ENCODE measurements around the gene ZNF547.
"Not testable (repeated sequence)": the region's sequence is repeated elsewhere in the genome, so short reads cannot be mapped to it uniquely, and the experiment has no call there.

The ZNF547 gene

DNA sequence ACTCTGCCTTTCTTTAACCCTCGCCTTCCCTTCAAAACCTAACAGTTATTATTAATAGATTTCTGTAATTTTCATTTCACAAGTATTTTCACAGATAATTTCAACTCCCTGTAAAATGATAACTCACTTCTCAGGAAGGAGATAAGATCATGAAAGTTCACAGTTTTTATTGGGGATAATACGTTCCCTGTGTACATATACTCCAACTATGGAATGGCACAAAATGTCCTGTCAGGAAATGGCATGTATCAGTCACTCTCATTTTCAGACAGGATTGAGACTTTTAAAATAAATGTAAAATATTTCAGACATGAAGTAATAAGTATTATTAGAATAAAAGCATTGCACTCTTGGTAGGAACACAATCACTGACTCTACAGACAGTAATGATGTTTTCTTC lies 932 bp upstream of the ZNF547 start:
- Histone ChIP-seq H3K4me2 (ENCODE audit: low read length) (peak overlapping the region; percentile 60), H3K4me3 (ENCODE audit: low read length) (peak overlapping the region; percentile 65), H3K9me2 (replicated peaks; ENCODE audit: control insufficient read depth, low read length) (no peaks in the 10 kb centered on the region), H3K4me1 (ENCODE audit: control insufficient read depth, low read length) (peaks cover 13% of the 10 kb centered on the region), H3F3A (ENCODE audit: control insufficient read depth, insufficient read depth) (peaks cover 7% of the 10 kb centered on the region), H3K36me3 (ENCODE audit: control insufficient read depth, low read length) (no peaks in the 10 kb centered on the region), H4K20me1 (ENCODE audit: control insufficient read depth, insufficient read depth, low read depth, low read length) (no peaks in the 10 kb centered on the region), H3K79me2 (ENCODE audit: control insufficient read depth, low read length) (no peaks in the 10 kb centered on the region), H3K27me3 (ENCODE audit: control insufficient read depth, low read length) (no peaks in the 10 kb centered on the region), H3K9me3 (ENCODE audit: control insufficient read depth, insufficient read depth, low read length) (peaks cover 39% of the 10 kb centered on the region), H3K27ac (ENCODE audit: low read depth, low read length) (no peak overlapping the region)
- TF ChIP-seq EZH2phosphoT487 (IDR thresholded peaks at IDR 0.05; ENCODE audit: borderline replicate concordance, low read length) = no peak
- TF ChIP-seq, protein P1, sequence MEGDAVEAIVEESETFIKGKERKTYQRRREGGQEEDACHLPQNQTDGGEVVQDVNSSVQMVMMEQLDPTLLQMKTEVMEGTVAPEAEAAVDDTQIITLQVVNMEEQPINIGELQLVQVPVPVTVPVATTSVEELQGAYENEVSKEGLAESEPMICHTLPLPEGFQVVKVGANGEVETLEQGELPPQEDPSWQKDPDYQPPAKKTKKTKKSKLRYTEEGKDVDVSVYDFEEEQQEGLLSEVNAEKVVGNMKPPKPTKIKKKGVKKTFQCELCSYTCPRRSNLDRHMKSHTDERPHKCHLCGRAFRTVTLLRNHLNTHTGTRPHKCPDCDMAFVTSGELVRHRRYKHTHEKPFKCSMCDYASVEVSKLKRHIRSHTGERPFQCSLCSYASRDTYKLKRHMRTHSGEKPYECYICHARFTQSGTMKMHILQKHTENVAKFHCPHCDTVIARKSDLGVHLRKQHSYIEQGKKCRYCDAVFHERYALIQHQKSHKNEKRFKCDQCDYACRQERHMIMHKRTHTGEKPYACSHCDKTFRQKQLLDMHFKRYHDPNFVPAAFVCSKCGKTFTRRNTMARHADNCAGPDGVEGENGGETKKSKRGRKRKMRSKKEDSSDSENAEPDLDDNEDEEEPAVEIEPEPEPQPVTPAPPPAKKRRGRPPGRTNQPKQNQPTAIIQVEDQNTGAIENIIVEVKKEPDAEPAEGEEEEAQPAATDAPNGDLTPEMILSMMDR (IDR thresholded peaks at IDR 0.05; ENCODE audit: low read depth, low read length, poor library complexity, severe bottlenecking) = no peak

DNA sequence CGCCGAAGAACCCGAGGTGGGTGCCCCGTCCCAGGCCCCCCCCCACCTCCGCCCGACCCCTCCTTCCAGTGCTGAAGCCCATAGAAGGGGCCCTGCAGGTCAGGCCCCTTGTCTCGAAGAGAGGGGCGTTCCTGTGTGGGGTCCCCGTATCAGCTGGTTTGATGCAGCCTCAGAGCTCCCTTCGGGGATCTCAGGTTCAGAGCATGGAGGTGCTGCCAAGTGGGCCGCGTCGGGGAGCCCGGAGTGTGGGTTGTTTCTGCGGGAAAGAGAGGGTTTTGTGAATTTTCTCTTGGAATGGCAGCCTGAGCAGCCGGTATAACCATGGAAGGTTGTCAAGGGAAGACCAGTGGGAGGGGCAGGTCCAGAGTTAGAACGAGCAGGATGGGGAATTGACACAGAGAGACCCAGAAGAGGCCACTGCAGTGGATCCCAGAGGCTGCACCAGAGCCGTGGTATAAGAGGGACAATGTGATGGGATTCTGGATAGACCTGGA lies 384 bp downstream of the ZNF547 start:
- H3K4me2 ChIP-seq (ENCODE audit: low read length) = peak overlapping the region; percentile 60
- TF ChIP-seq EZH2phosphoT487 (IDR thresholded peaks at IDR 0.05; ENCODE audit: borderline replicate concordance, low read length) = no peak
- TF ChIP-seq, protein P1 (IDR thresholded peaks at IDR 0.05; ENCODE audit: low read depth, low read length, poor library complexity, severe bottlenecking) = no peak
- H3K4me3 ChIP-seq (ENCODE audit: low read length) = peak overlapping the region; percentile 65
- H3K9me3 ChIP-seq (ENCODE audit: control insufficient read depth, insufficient read depth, low read length) = peaks cover 32% of the 10 kb centered on the region
- no peaks in the 10 kb centered on the region for H3K36me3 ChIP-seq (ENCODE audit: control insufficient read depth, low read length)
- peak overlapping the region; percentile 13; the same call in 1 of the 2 replicates for H3K27ac ChIP-seq (ENCODE audit: low read depth, low read length)
- H3K79me2 ChIP-seq (ENCODE audit: control insufficient read depth, low read length) = no peaks in the 10 kb centered on the region
- no peaks in the 10 kb centered on the region for H4K20me1 ChIP-seq (ENCODE audit: control insufficient read depth, insufficient read depth, low read depth, low read length)
- H3K27me3 ChIP-seq (ENCODE audit: control insufficient read depth, low read length) = no peaks in the 10 kb centered on the region
- H3F3A ChIP-seq (ENCODE audit: control insufficient read depth, insufficient read depth) = peaks cover 7% of the 10 kb centered on the region
- peaks cover 13% of the 10 kb centered on the region for H3K4me1 ChIP-seq (ENCODE audit: control insufficient read depth, low read length)
- no peaks in the 10 kb centered on the region for H3K9me2 ChIP-seq (replicated peaks; ENCODE audit: control insufficient read depth, low read length)

DNA sequence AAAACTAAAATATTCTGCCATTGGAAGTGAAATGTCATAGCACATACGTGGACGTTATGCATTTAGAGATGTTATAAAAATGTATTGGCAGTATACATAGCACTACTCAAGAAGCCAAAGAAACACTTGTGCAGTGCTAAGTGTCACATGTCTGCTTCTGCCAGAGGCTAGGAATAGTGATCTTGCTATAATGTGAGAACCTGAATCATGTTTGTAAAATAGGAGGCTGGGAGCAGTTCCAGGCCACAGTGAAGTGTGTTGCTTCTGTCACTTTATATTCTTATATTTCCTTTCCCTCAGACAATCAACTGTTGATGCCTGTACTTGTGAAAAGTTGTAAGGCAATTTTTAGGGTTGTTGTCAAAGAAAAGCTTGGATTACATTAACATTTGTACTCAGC lies 3.4 kb downstream of the ZNF547 start:
- Histone ChIP-seq H3K79me2 (ENCODE audit: control insufficient read depth, low read length) (no peaks in the 10 kb centered on the region), H4K20me1 (ENCODE audit: control insufficient read depth, insufficient read depth, low read depth, low read length) (no peaks in the 10 kb centered on the region), H3K36me3 (ENCODE audit: control insufficient read depth, low read length) (no peaks in the 10 kb centered on the region), H3K27me3 (ENCODE audit: control insufficient read depth, low read length) (no peaks in the 10 kb centered on the region), H3K27ac (ENCODE audit: low read depth, low read length) (no peak overlapping the region), H3F3A (ENCODE audit: control insufficient read depth, insufficient read depth) (peaks cover 7% of the 10 kb centered on the region), H3K4me1 (ENCODE audit: control insufficient read depth, low read length) (peaks cover 13% of the 10 kb centered on the region), H3K9me3 (ENCODE audit: control insufficient read depth, insufficient read depth, low read length) (peaks cover 20% of the 10 kb centered on the region), H3K4me2 (ENCODE audit: low read length) (no peak overlapping the region), H3K4me3 (ENCODE audit: low read length) (no peak overlapping the region), H3K9me2 (replicated peaks; ENCODE audit: control insufficient read depth, low read length) (no peaks in the 10 kb centered on the region)
- TF ChIP-seq EZH2phosphoT487 (IDR thresholded peaks at IDR 0.05; ENCODE audit: borderline replicate concordance, low read length) = no peak

DNA sequence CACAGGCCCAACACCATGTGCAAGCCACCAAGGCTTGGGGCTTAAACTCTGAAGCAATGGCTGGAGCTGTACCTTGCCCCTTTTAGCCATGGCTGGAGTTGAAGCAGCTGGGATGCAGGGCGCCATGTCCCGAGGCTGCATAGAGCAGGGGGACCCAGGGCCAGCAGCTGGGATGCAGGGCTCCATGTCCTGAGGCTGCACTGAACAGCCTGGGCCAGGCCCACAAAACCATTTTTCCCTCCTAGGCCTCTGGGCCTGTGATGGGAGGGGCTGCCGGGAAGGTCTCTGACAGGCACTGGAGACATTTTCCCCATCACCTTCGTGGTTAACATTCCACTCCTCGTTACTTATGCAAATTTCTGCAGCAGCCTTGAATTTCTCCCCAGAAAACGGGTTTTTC lies 10.8 kb downstream of the ZNF547 start:
- peaks cover 43% of the 10 kb centered on the region; the same call in 1 of the 2 replicates for H3K9me3 ChIP-seq (ENCODE audit: control insufficient read depth, insufficient read depth, low read length)

DNA sequence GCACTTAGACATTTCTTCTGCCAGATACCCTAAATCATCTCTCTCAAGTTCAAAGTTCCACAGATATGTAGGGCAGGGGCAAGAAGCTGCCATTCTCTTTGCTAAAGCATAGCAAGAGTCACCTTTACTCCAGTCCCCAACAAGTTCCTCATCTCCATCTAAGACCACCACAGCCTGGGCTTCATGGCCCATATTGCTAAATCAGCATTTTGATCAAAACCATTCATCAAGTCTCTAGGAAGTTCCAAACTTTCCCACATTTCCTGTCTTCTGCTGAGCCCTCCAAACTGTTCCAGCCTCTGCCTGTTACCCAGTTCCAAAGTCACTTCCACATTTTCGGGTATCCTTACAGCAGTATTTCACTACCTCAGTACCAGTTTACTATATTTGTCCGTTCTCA lies 11.3 kb downstream of the ZNF547 start:
- not testable (repeated sequence) for H4K20me1 ChIP-seq (ENCODE audit: control insufficient read depth, insufficient read depth, low read depth, low read length); H3K9me2 ChIP-seq (replicated peaks; ENCODE audit: control insufficient read depth, low read length); H3K36me3 ChIP-seq (ENCODE audit: control insufficient read depth, low read length); H3K4me2 ChIP-seq (ENCODE audit: low read length); H3K4me3 ChIP-seq (ENCODE audit: low read length); H3K4me1 ChIP-seq (ENCODE audit: control insufficient read depth, low read length); H3K79me2 ChIP-seq (ENCODE audit: control insufficient read depth, low read length); H3F3A ChIP-seq (ENCODE audit: control insufficient read depth, insufficient read depth); H3K27ac ChIP-seq (ENCODE audit: low read depth, low read length); H3K27me3 ChIP-seq (ENCODE audit: control insufficient read depth, low read length)
- H3K9me3 ChIP-seq (ENCODE audit: control insufficient read depth, insufficient read depth, low read length) = peaks cover 45% of the 10 kb centered on the region; the same call in 1 of the 2 replicates

More for the DNA sequence above, 10.8 kb downstream of the ZNF547 start:
- Histone ChIP-seq H4K20me1 (ENCODE audit: control insufficient read depth, insufficient read depth, low read depth, low read length) (no peaks in the 10 kb centered on the region), H3K36me3 (ENCODE audit: control insufficient read depth, low read length) (no peaks in the 10 kb centered on the region), H3F3A (ENCODE audit: control insufficient read depth, insufficient read depth) (no peaks in the 10 kb centered on the region), H3K27ac (ENCODE audit: low read depth, low read length) (no peak overlapping the region), H3K27me3 (ENCODE audit: control insufficient read depth, low read length) (no peaks in the 10 kb centered on the region), H3K4me3 (ENCODE audit: low read length) (no peak overlapping the region), H3K4me1 (ENCODE audit: control insufficient read depth, low read length) (no peaks in the 10 kb centered on the region), H3K4me2 (ENCODE audit: low read length) (no peak overlapping the region), H3K9me2 (replicated peaks; ENCODE audit: control insufficient read depth, low read length) (no peaks in the 10 kb centered on the region), H3K79me2 (ENCODE audit: control insufficient read depth, low read length) (no peaks in the 10 kb centered on the region)
- no peak for TF ChIP-seq EZH2phosphoT487 (IDR thresholded peaks at IDR 0.05; ENCODE audit: borderline replicate concordance, low read length)
- TF ChIP-seq, protein P1 (IDR thresholded peaks at IDR 0.05; ENCODE audit: low read depth, low read length, poor library complexity, severe bottlenecking) = no peak

Measured in DOHH2 (cell line).